Natural killer cell (primary cell): ENCODE measurements around the gene RELL1. TPM values are rescaled to one million over a fixed set of nuclear protein-coding genes. Genes with fewer than 3 reads are reported as not detected.

Experiments used
- ATAC-seq, 3 donors: fragments of 150-1000 bp in 2 of 3; fragments of 200-7000 bp in 1 of 3; cut with Tn5 transposase; 1 replicate in 1 of 3; 2 replicates in 2 of 3; pipeline ENCODE4 v1.10.0; 2021; ENCODE audit warnings: mild to moderate bottlenecking in 2 of 3, moderate library complexity in 2 of 3
- DNase-seq, 2 donors: peaks; one replicate each; pipeline versions ENCODE4 v3.0.0 to v3.0.0-alpha.2; 2013 to 2021; ENCODE audit warnings: mixed read lengths in 1 of 2
- H3K27ac ChIP-seq: one replicate; pipeline ENCODE4 v1.5.1; 2013; ENCODE audit warnings: mild to moderate bottlenecking, low read length
- H3K27me3 ChIP-seq: one replicate; pipeline ENCODE4 v1.6.1; 2013; ENCODE audit warnings: low read length; ENCODE audit not compliant: control insufficient read depth, insufficient read depth
- H3K36me3 ChIP-seq: one replicate; pipeline ENCODE4 v1.6.1; 2013; ENCODE audit warnings: low read length; ENCODE audit not compliant: control insufficient read depth, insufficient read depth
- H3K4me1 ChIP-seq: one replicate; pipeline ENCODE4 v1.6.1; 2013; ENCODE audit warnings: low read length; ENCODE audit not compliant: control insufficient read depth, insufficient read depth
- H3K4me3 ChIP-seq: one replicate; pipeline ENCODE4 v1.5.1; 2013; ENCODE audit warnings: low read length
- H3K9me3 ChIP-seq: one replicate; pipeline ENCODE4 v1.6.1; 2013; ENCODE audit warnings: low read length; ENCODE audit not compliant: control insufficient read depth, insufficient read depth
- H3K27ac Mint-ChIP-seq, 2 donors: one replicate each; pipeline ENCODE4 v1.8.0; 2022; ENCODE audit warnings: mild to moderate bottlenecking in 2 of 2, mixed read lengths in 2 of 2, moderate library complexity in 1 of 2
- H3K27me3 Mint-ChIP-seq, 2 donors: one replicate each; pipeline ENCODE4 v1.8.0; 2022; ENCODE audit warnings: low read depth in 2 of 2, mixed read lengths in 2 of 2
- H3K36me3 Mint-ChIP-seq: one replicate; pipeline ENCODE4 v1.8.0; 2022; ENCODE audit warnings: mixed read lengths
- H3K4me1 Mint-ChIP-seq, 2 donors: one replicate each; pipeline ENCODE4 v1.8.0; 2022; ENCODE audit warnings: mixed read lengths in 2 of 2
- H3K4me3 Mint-ChIP-seq: one replicate; pipeline ENCODE4 v1.8.0; 2022; ENCODE audit warnings: mild to moderate bottlenecking, moderate library complexity, mixed read lengths
- H3K9me3 Mint-ChIP-seq, 2 donors: one replicate each; pipeline ENCODE4 v1.8.0; 2022; ENCODE audit warnings: mixed read lengths in 2 of 2
- CTCF ChIP-seq: fragments of 200-600 bp; IDR thresholded peaks from one replicate; pipeline ENCODE4 v1.8.0; 2022; ENCODE audit warnings: antibody characterized with exemption
- WGBS: methylation state at CpG from one replicate; pipeline ENCODE4 v1.1.7; 2013; ENCODE audit warnings: missing lambda C conversion rate; ENCODE audit not compliant: insufficient coverage; 5-methylcytosine and 5-hydroxymethylcytosine counted together
- intact Hi-C: fragments of 100-400 bp; cut with micrococcal nuclease; formaldehyde crosslinking; loops from one replicate; pipeline ENCODE4 v1.14.2; 2022
- total RNA-seq, 4 donors: library from RNA; stranded (reverse); fragments of 120-200 nt in 1 of 4; gene quantifications; one replicate each; pipeline versions ENCODE4 v1.2.3 to v1.2.4, GENCODE V29; 2013 to 2022

RELL1 gene
- total RNA-seq, 3 donors from 2014 or later (not counting 1 experiment from before 2014, with no cell fraction given): 15.2 to 21.3 (median 15.2) TPM

DNA sequence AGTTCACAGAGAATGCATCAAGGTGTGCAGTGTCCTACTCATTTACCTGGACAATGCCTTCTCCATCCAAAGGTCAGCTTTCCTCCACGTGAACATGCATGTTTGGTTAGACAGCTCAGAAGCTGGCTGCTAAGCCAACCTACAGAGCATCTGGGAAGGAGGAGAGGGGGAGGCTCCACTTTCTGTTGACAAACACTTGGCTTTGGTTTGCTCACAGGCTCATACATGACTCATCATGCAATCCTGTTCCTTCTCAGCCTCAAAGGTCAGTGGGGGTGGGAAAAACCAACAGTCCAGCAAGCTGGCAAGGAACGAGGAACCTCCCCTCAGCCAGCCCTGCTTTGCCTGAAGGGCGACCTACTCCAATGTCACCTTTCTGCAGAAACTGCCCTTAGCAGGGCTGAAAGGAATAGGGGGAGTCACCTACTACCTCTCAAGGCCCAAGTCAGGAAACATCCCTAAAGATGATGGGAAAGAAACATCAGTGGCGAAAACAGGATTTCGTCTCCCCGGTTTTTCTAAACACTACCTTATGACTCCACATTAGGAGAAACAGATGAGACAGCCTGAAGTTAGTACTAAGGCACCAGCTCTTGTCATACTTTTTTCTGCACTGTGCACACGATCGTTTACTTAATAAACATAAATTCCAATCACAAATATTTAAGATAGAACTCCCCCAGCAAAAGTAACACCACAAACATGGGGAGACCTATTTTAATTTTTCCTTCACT is 37.9 kb downstream of the RELL1 start:
- DNase-seq (no peak), ATAC-seq (no peak)
- Mint-ChIP-seq H3K36me3 (no peaks in the 10 kb centered on the region), H3K27ac (no peak overlapping the region), H3K4me1 (peaks cover 5 to 8% of the 10 kb centered on the region in 2 donors), H3K4me3 (no peak overlapping the region), H3K9me3 (no peaks in the 10 kb centered on the region), H3K27me3 (no peaks in the 10 kb centered on the region)
- H3K27ac ChIP-seq: no peak overlapping the region
- no peaks in the 10 kb centered on the region for H3K4me1 ChIP-seq
- H3K4me3 ChIP-seq: no peak overlapping the region
- intact Hi-C loops: no loop called here
- no peaks in the 10 kb centered on the region for H3K9me3 ChIP-seq
- peaks cover 35% of the 10 kb centered on the region for H3K36me3 ChIP-seq
- TF ChIP-seq CTCF: no peak
- no peaks in the 10 kb centered on the region for H3K27me3 ChIP-seq
- whole genome bisulfite sequencing: over 99% methylated on average over 6 of the region's 8 CpGs

DNA sequence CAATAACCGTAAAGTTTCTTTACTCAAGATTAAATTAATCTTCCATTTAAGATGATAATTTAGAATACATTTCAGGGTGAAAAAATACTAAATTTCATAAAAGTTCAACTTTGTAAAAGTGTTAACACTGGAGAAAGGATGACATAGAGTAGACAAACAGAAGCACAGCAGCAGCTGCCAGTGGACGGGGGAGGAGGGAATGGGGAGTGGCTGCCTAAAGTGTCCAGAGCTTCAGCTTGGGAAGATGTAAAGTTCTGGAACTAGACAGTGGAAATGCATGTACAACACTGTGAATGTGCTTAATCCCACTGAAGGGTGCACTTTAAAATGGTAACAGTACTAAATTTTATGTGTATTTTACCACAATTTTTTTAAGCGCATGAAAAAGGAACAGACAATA is 39.9 kb downstream of the RELL1 start:
- Histone ChIP-seq H3K4me1 (no peaks in the 10 kb centered on the region), H3K9me3 (no peaks in the 10 kb centered on the region), H3K27me3 (no peaks in the 10 kb centered on the region), H3K4me3 (no peak overlapping the region), H3K27ac (no peak overlapping the region), H3K36me3 (peaks cover 37% of the 10 kb centered on the region)
- intact Hi-C loops: no loop called here
- no peak overlapping the region for H3K4me3 Mint-ChIP-seq
- H3K4me1 Mint-ChIP-seq: peaks cover 5 to 8% of the 10 kb centered on the region in 2 donors
- H3K36me3 Mint-ChIP-seq: no peaks in the 10 kb centered on the region
- TF ChIP-seq CTCF: no peak
- WGBS: 100% methylated on average over 1 of the region's 3 CpGs
- ATAC-seq: no peak
- H3K9me3 Mint-ChIP-seq: no peaks in the 10 kb centered on the region
- DNase-seq: no peak
- H3K27me3 Mint-ChIP-seq: no peaks in the 10 kb centered on the region
- H3K27ac Mint-ChIP-seq: no peak overlapping the region

DNA sequence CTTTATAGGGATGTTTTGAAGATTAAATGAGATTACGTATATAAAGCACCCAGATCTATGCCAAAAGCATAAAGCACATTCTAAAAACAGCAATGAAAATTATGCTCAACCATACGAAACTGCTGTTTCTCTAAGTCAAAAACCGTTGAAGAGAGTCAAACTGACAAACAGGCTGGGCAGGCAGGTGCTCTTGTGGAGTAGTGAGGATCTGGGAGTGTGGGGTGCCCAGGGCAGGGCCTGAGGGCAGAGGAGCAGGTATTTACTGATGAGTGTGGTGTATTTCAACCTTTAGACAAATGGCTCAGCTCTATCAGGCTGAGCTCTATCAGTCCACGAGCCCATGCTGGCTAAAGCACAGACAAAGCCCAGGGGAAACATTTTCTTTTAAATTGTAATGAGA is 40.4 kb downstream of the RELL1 start:
- no peaks in the 10 kb centered on the region for H3K27me3 ChIP-seq
- TF ChIP-seq CTCF: no peak
- DNase-seq (no peak), ATAC-seq (no peak)
- Mint-ChIP-seq H3K4me3 (no peak overlapping the region), H3K27ac (no peak overlapping the region), H3K9me3 (no peaks in the 10 kb centered on the region), H3K4me1 (peaks cover 5 to 8% of the 10 kb centered on the region in 2 donors), H3K36me3 (no peaks in the 10 kb centered on the region), H3K27me3 (no peaks in the 10 kb centered on the region)
- no peak overlapping the region for H3K4me3 ChIP-seq
- WGBS: 88% methylated on average over 3 of the region's 4 CpGs
- H3K27ac ChIP-seq: no peak overlapping the region
- peaks cover 37% of the 10 kb centered on the region for H3K36me3 ChIP-seq
- intact Hi-C loops: no loop called here
- H3K9me3 ChIP-seq: no peaks in the 10 kb centered on the region
- H3K4me1 ChIP-seq: no peaks in the 10 kb centered on the region

GRCh38 chr4:37644962-37645361 is 41.2 kb downstream of the RELL1 start:
- Mint-ChIP-seq H3K9me3 (no peaks in the 10 kb centered on the region), H3K4me1 (peaks cover 0 to 2% of the 10 kb centered on the region in 2 donors), H3K27me3 (no peaks in the 10 kb centered on the region), H3K36me3 (no peaks in the 10 kb centered on the region), H3K27ac (no peak overlapping the region), H3K4me3 (no peak overlapping the region)
- Histone ChIP-seq H3K27ac (no peak overlapping the region), H3K36me3 (peaks cover 37% of the 10 kb centered on the region), H3K9me3 (no peaks in the 10 kb centered on the region), H3K27me3 (no peaks in the 10 kb centered on the region), H3K4me3 (no peak overlapping the region), H3K4me1 (no peaks in the 10 kb centered on the region)
- ATAC-seq (no peak), DNase-seq (no peak)
- WGBS: 85% methylated on average over 9 of the region's 9 CpGs
- intact Hi-C loops: no loop called here
- TF ChIP-seq CTCF: no peak
